BLaER1 treated with 17β-estradiol and CSF1 and Interleukin-3, amounts not matched to agents 10 nM and 100 nM (cell line): Measurements from ENCODE around the gene CELF6.
"Not testable (repeated sequence)": the region's sequence is repeated elsewhere in the genome, so short reads cannot be mapped to it uniquely, and the experiment has no call there.

Experiments used
- H3K27ac ChIP-seq, 11 experiments: shearing (Covaris generic); formaldehyde crosslinking; 2 replicates each; pipeline ENCODE4 v1.8.1; 2022
- H3K27me3 ChIP-seq, 11 experiments: shearing (Covaris generic); formaldehyde crosslinking; 2 replicates each; pipeline ENCODE4 v1.8.1; 2022
- H3K36me3 ChIP-seq, 11 experiments: shearing (Covaris generic); formaldehyde crosslinking; 2 replicates each; pipeline ENCODE4 v1.8.1; 2022
- H3K4me1 ChIP-seq, 10 experiments: shearing (Covaris generic); formaldehyde crosslinking; 2 replicates each; pipeline ENCODE4 v1.8.1; 2022
- H3K4me2 ChIP-seq, 11 experiments: shearing (Covaris generic); formaldehyde crosslinking; 2 replicates each; pipeline ENCODE4 v1.8.1; 2022
- H3K4me3 ChIP-seq, 10 experiments: shearing (Covaris generic); formaldehyde crosslinking; 2 replicates each; pipeline ENCODE4 v1.8.1; 2022
- H3K9ac ChIP-seq, 11 experiments: shearing (Covaris generic); formaldehyde crosslinking; 2 replicates each; pipeline ENCODE4 v1.8.1; 2022
- H3K9me3 ChIP-seq, 11 experiments: shearing (Covaris generic); formaldehyde crosslinking; replicated peaks in 1 of 11; 2 replicates each; pipeline ENCODE4 v1.8.1; 2022
- H4K20me1 ChIP-seq, 11 experiments: shearing (Covaris generic); formaldehyde crosslinking; 2 replicates each; pipeline ENCODE4 v1.8.1; 2022
- Cebpa-rat ChIP-seq, 11 experiments: shearing (Covaris generic); IDR thresholded peaks; 2 replicates each; pipeline ENCODE4 v1.8.1; 2022

The CELF6 gene

DNA sequence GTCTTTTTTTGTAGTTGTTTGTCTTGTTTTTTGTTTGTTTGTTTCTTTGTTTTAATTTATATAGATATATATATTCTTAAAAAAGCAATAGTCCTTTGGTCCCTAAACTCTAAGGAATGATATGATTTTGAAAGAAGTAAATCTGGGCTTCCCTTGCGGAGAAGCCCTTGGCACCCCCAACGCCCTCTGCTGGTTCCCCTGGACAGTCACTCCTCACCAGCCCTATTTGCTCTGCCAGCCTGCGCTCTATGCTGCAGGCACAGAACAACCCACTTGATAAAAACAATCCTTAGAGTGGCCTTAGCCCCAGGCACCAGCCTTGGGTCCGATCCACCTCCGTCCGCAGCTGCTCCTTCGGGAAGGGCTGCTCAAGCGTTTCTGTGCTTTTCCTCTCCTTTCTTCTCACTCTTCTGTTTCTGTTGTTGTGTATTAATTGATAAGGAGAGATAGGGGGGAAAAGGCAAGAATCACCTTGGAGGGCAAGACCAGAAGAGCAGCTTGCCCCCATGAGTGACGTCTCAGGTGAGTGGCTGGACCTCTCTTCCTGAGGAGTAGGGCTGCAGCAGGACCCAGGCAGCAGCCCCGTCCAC lies 33.9 kb downstream of the CELF6 start:
- Histone ChIP-seq H3K4me1 (no peaks in the 10 kb centered on the region), H3K9ac (no peak overlapping the region), H3K4me2 (no peak overlapping the region), H3K27me3 (no peaks in the 10 kb centered on the region), H3K27ac (no peak overlapping the region), H3K9me3 (no peaks in the 10 kb centered on the region), H3K36me3 (peaks cover 0 to 96% (median 0%) of the 10 kb centered on the region in 11 experiments; a peak in 7 of 22 replicates), H4K20me1 (peaks cover 0 to 7% (median 0%) of the 10 kb centered on the region in 11 experiments; a peak in 2 of 22 replicates), H3K4me3 (no peak overlapping the region)
- no peak for TF ChIP-seq Cebpa-rat (IDR thresholded peaks at IDR 0.05)

DNA sequence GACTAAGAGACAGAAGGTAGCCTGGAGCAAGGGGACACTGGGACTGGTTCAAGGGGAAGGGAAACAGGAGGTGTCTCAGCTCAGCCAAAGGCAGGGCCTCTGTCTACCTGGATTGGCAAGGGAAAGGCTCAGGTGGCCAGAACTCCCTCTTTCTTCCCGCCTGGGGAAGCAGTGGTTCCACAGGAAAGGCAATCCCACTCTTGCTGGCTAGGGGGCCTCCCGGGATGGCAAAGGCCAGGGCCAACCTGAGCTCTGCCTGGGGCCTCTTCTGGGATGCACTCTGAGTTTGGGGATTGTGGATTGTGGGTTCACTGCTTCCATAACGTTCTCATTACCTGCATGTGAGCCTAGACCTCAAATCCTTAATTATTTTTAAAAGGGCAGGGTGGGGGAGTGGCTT lies 34.6 kb downstream of the CELF6 start:
- no peak overlapping the region for H3K27ac ChIP-seq
- no peak overlapping the region for H3K4me2 ChIP-seq
- peaks cover 0 to 92% (median 0%) of the 10 kb centered on the region in 11 experiments; a peak in 7 of 22 replicates for H3K36me3 ChIP-seq
- no peaks in the 10 kb centered on the region for H3K27me3 ChIP-seq
- no peak overlapping the region for H3K4me3 ChIP-seq
- H4K20me1 ChIP-seq = peaks cover 0 to 2% (median 0%) of the 10 kb centered on the region in 11 experiments; a peak in 2 of 22 replicates
- H3K4me1 ChIP-seq = no peaks in the 10 kb centered on the region
- H3K9me3 ChIP-seq = no peaks in the 10 kb centered on the region
- no peak for TF ChIP-seq Cebpa-rat (IDR thresholded peaks at IDR 0.05)
- no peak overlapping the region for H3K9ac ChIP-seq

DNA sequence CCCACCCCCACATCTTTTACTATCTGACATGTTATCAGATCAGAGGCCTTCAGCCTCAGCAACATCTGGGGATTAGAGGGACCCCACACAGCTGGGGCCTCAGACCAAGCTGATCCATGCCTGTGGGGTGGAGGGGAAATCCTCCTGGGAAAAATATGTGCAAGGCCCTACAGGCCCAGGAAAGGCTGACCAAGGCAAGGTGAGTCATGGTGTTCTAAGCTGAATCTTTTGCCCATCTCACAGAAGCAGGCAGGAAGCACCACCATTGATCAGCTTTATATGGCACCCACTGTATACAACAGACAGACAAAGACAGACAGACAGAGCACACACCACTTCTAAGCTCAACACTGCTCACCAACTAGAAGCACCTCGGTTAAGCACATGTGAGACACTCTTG lies 35.2 kb downstream of the CELF6 start:
- Histone ChIP-seq H3K27ac (no peak overlapping the region), H3K4me2 (no peak overlapping the region), H3K9me3 (no peaks in the 10 kb centered on the region), H3K4me3 (no peak overlapping the region), H3K9ac (no peak overlapping the region), H3K4me1 (no peaks in the 10 kb centered on the region), H3K36me3 (peaks cover 0 to 86% (median 0%) of the 10 kb centered on the region in 11 experiments; a peak in 7 of 22 replicates), H4K20me1 (no peaks in the 10 kb centered on the region; a peak in 1 of 22 replicates), H3K27me3 (no peaks in the 10 kb centered on the region)
- no peak for TF ChIP-seq Cebpa-rat (IDR thresholded peaks at IDR 0.05)

DNA sequence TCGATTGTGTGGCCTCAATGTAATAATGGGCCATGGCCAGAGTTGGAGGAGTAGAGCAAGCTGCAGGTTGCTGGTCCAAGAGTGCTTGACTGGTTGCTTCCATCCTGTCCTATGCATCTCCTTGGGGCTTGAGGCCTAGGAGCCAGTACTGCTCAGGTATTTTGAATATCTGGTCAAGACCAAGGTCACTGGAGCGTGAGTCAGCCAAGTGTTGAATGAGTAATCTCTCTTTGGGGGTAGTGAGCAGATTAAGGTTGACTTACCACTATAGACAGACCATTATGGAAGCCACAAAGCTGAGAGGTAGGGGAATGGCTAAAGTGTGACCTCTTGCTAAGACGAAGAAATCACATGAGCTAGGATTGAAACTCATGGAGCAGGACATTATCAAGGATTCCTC lies 38.2 kb downstream of the CELF6 start:
- no peaks in the 10 kb centered on the region for H3K9me3 ChIP-seq
- no peak for TF ChIP-seq Cebpa-rat (IDR thresholded peaks at IDR 0.05)
- no peaks in the 10 kb centered on the region for H3K4me1 ChIP-seq
- peaks cover 0 to 57% (median 0%) of the 10 kb centered on the region in 11 experiments; a peak in 7 of 22 replicates for H3K36me3 ChIP-seq
- H3K27me3 ChIP-seq = no peaks in the 10 kb centered on the region
- H3K4me3 ChIP-seq = no peak overlapping the region
- no peak overlapping the region for H3K4me2 ChIP-seq
- H4K20me1 ChIP-seq = no peaks in the 10 kb centered on the region; a peak in 1 of 22 replicates
- H3K9ac ChIP-seq = no peak overlapping the region
- no peak overlapping the region for H3K27ac ChIP-seq

DNA sequence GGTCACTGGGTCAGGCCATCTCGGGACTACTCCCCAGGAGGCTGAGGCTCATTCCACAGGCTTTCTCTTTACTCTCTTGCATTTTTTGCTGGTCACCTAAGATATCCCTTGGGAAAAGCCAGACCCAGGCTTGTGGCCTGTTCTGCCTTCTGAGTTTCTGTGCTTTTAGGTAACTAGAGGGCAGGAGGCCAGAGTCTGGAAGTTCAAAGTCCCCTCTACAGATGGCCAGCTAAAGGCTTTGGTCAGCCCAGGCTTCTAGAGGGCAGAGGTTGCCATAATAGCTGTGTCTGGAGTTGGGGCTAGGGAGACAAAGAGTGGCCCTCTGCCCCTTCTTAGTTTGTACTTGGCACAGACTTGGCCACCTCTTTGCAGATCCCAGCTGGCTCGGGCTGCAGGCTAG lies 39.2 kb downstream of the CELF6 start:
- Histone ChIP-seq H3K4me2 (no peak overlapping the region), H3K4me3 (no peak overlapping the region), H3K27me3 (no peaks in the 10 kb centered on the region), H3K4me1 (no peaks in the 10 kb centered on the region), H3K27ac (no peak overlapping the region), H3K9ac (no peak overlapping the region), H3K36me3 (peaks cover 0 to 48% (median 0%) of the 10 kb centered on the region in 11 experiments; a peak in 6 of 22 replicates), H4K20me1 (no peaks in the 10 kb centered on the region), H3K9me3 (no peaks in the 10 kb centered on the region)
- no peak for TF ChIP-seq Cebpa-rat (IDR thresholded peaks at IDR 0.05)

DNA sequence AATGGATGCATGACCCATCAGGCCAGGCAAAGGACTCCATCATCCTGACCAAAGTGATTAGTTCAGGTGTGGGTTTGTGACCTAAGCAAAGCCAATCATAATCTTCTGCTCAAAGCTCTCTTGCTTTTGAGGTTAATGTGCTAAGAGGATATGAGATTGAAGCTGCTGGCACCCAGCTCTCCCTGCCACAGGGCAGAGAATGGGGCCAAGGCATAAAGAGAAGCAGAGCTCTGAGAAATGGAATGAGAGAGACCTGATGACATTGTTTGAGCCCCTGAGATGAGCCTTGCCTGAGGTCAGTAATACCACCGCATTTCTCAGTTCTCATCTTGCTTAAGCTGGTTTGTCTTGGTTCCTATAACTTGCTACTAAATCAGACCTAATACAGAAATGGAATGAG lies 41.2 kb downstream of the CELF6 start:
- no peaks in the 10 kb centered on the region for H3K9me3 ChIP-seq
- no peak for TF ChIP-seq Cebpa-rat (IDR thresholded peaks at IDR 0.05)
- peaks cover 0 to 29% (median 0%) of the 10 kb centered on the region in 11 experiments; a peak in 4 of 22 replicates for H3K36me3 ChIP-seq
- H3K4me3 ChIP-seq = no peak overlapping the region
- H4K20me1 ChIP-seq = no peaks in the 10 kb centered on the region
- no peak overlapping the region for H3K9ac ChIP-seq
- H3K27me3 ChIP-seq = no peaks in the 10 kb centered on the region
- H3K4me1 ChIP-seq = peaks cover 0 to 1% (median under 1%) of the 10 kb centered on the region in 10 experiments; a peak in 6 of 20 replicates
- no peak overlapping the region for H3K4me2 ChIP-seq
- H3K27ac ChIP-seq = no peak overlapping the region

DNA sequence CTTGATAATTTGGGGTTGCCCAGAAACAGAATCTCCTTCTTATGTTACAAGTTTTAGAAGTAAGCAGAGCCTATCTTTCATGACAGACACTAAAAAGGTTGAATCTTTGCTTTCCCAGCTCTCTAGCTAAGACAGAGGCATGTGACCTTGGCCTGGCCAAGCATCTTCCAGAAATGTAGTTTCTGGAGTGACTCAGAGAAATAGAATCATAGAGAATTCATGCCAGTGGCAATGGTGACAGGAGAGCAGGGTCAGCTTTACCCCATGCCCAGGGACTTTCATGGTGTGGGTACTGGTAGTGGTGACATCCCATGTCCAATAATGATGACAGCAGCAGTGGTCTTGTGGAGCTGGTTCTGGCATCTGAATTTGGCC lies 43.6 kb downstream of the CELF6 start:
- Histone ChIP-seq H3K36me3 (peaks cover 0 to 4% (median 0%) of the 10 kb centered on the region in 11 experiments; a peak in 1 of 22 replicates), H3K27ac (no peak overlapping the region), H3K27me3 (no peaks in the 10 kb centered on the region), H3K4me2 (no peak overlapping the region), H3K9me3 (no peaks in the 10 kb centered on the region), H3K4me3 (no peak overlapping the region), H3K9ac (no peak overlapping the region), H3K4me1 (peaks cover 13 to 16% (median 14%) of the 10 kb centered on the region in 10 experiments), H4K20me1 (peaks cover 0 to under 1% (median 0%) of the 10 kb centered on the region in 11 experiments; a peak in 2 of 22 replicates)
- TF ChIP-seq Cebpa-rat (IDR thresholded peaks at IDR 0.05) = no peak

DNA sequence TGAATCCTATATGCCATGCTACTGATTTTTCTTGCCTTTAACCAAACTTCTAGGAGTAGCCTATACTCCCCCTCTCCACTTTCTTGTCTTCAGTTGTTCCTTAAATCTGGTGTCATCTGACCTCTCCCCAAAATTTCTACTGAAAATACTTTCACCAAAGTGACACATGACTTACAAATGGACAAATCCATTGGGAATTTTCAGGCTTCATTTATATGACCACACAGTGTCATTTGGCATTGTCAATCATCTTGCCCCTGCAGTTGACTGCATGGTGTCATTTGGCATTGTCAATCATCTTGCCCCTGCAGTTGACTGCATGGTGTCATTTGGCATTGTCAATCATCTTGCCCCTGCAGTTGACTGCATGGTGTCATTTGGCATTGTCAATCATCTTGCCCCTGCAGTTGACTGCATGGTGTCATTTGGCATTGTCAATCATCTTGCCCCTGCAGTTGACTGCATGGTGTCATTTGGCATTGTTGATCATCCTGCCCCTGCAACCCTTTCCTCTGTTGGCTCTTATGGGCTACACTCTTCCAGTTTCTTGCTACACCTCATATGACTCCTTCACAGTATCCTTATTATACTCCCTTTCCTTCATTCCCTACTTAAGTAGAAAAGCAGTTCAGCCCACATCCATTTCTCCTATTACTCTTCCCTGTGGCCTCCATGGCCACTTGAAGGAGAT lies 44.2 kb downstream of the CELF6 start:
- not testable (repeated sequence) for H3K9me3 ChIP-seq, H3K4me2 ChIP-seq, H3K36me3 ChIP-seq, H3K9ac ChIP-seq, H3K27ac ChIP-seq, H3K4me3 ChIP-seq, H3K27me3 ChIP-seq, H4K20me1 ChIP-seq
- peaks cover 19 to 21% (median 20%) of the 10 kb centered on the region in 10 experiments for H3K4me1 ChIP-seq

DNA sequence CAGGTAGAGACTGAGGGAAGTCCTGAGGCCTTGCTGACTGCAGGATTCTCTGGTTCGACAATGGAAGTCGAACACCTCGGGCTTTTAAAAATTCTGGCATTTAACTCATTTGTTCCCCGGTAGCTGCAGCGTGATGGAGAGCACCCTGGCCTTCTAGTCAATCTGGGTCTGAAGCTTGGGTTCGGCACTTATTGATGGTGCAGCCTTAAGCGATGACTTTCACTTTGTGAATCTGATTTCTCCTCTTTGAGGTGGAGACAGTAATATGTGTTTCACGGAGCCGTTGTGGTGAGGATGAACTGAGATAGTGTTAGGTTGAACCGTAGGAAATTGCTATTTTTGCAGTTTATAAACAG lies 47.0 kb downstream of the CELF6 start:
- Histone ChIP-seq H3K27ac (peak overlapping the region in 10 of 11 experiments; percentile 24 to 92 (median 69); a peak in 18 of 22 replicates), H3K4me1 (peaks cover 25 to 31% (median 28%) of the 10 kb centered on the region in 10 experiments)

More for the DNA sequence above, 47.0 kb downstream of the CELF6 start:
- TF ChIP-seq Cebpa-rat (IDR thresholded peaks at IDR 0.05) = no peak
- Histone ChIP-seq H3K9ac (peak overlapping the region; percentile 5 to 99 (median 91); a peak in 18 of 22 replicates), H4K20me1 (peaks cover 0 to 18% (median 0%) of the 10 kb centered on the region in 11 experiments; a peak in 4 of 22 replicates), H3K36me3 (peaks cover 11 to 28% (median 22%) of the 10 kb centered on the region in 11 experiments), H3K9me3 (no peaks in the 10 kb centered on the region), H3K4me2 (peak overlapping the region; percentile 67 to 92 (median 82)), H3K27me3 (no peaks in the 10 kb centered on the region), H3K4me3 (peak overlapping the region; percentile 81 to 100 (median 91))
